Panc1 (cell line): ENCODE results near the gene MAGEA11. TPM values are rescaled to one million over a fixed set of nuclear protein-coding genes. Genes with fewer than 3 reads are reported as not detected.
"Not testable (repeated sequence)": the region's sequence is repeated elsewhere in the genome, so short reads cannot be mapped to it uniquely, and the experiment has no call there.

Experiments used
- ATAC-seq: fragments of 200-7000 bp; cut with Tn5 transposase; 2 replicates; pipeline ENCODE4 v1.9.1; 2020; ENCODE audit warnings: mild to moderate bottlenecking, moderate library complexity
- Bru-seq: library from RNA; stranded (reverse); fragments of 400-500 nt; gene quantifications from one replicate; lab custom pipeline; 2021; lab: Mats Ljungman, UMichigan
- BruChase-seq, 2 experiments: library from RNA; stranded (reverse); fragments of 400-500 nt; gene quantifications; one replicate each; lab custom pipeline; 2021; lab: Mats Ljungman, UMichigan
- BruUV-seq: library from RNA; stranded (reverse); fragments of 400-500 nt; replicated peaks from 2 replicates; lab custom pipeline; 2021; lab: Mats Ljungman, UMichigan
- CTCF ChIA-PET: fragments of 300-600 bp; sonication (Branson Sonifier 250); formaldehyde crosslinking; loops from one replicate; lab custom pipeline; 2022; ENCODE audit warnings: antibody characterized with exemption; lab: Charles Lee
- POLR2A ChIA-PET: fragments of 300-600 bp; sonication (Branson Sonifier 250); formaldehyde crosslinking; loops from one replicate; lab custom pipeline; 2022; ENCODE audit warnings: antibody characterized with exemption; lab: Charles Lee
- DNase-seq: peaks from one replicate; pipeline ENCODE4 v3.0.0-alpha.2; 2010; ENCODE audit warnings: low read depth, low spot score
- H3K27ac ChIP-seq: 2 replicates; pipeline ENCODE4 v1.5.1; 2011; ENCODE audit warnings: mild to moderate bottlenecking, low read length, inconsistent platforms
- H3K27me3 ChIP-seq: fragments of 200-500 bp; sonication (Bioruptor generic); 2 replicates; pipeline ENCODE4 v1.6.0; 2014; ENCODE audit warnings: low read length, inconsistent platforms; ENCODE audit not compliant: control insufficient read depth, insufficient read depth
- H3K36me3 ChIP-seq: fragments of 200-500 bp; sonication (Bioruptor generic); 2 replicates; pipeline ENCODE4 v1.5.1; 2014; ENCODE audit warnings: inconsistent platforms, mild to moderate bottlenecking, low read length, moderate library complexity; ENCODE audit not compliant: control insufficient read depth, insufficient read depth
- H3K4me1 ChIP-seq: 2 replicates; pipeline ENCODE4 v1.5.1; 2011; ENCODE audit warnings: inconsistent platforms, mild to moderate bottlenecking, low read length, moderate library complexity; ENCODE audit not compliant: control insufficient read depth, insufficient read depth
- H3K4me3 ChIP-seq, 2 experiments: 2 replicates each; pipeline ENCODE4 v1.5.1; 2011 to 2012; ENCODE audit warnings: low read depth in 2 of 2, low read length in 2 of 2, mild to moderate bottlenecking in 2 of 2, inconsistent platforms in 1 of 2, moderate library complexity in 1 of 2
- H3K9me3 ChIP-seq: fragments of 200-500 bp; sonication (Bioruptor generic); 2 replicates; pipeline ENCODE4 v1.5.1; 2014; ENCODE audit warnings: low read depth, mild to moderate bottlenecking, inconsistent platforms, low read length, moderate library complexity; ENCODE audit not compliant: control insufficient read depth, insufficient read depth
- POLR2AphosphoS5 ChIP-seq: IDR thresholded peaks from 2 replicates; pipeline ENCODE4 v1.6.1; 2012; ENCODE audit warnings: mild to moderate bottlenecking, low read depth, low read length, moderate library complexity
- SIN3A ChIP-seq: IDR thresholded peaks from 2 replicates; pipeline ENCODE4 v1.6.1; 2012; ENCODE audit warnings: low read depth, mild to moderate bottlenecking, low read length, moderate library complexity, borderline replicate concordance; ENCODE audit not compliant: insufficient read depth
- TCF7L2 ChIP-seq: IDR thresholded peaks from 2 replicates; pipeline ENCODE4 v1.6.1; 2011; ENCODE audit warnings: mild to moderate bottlenecking, low read depth, low read length, inconsistent platforms
- in situ Hi-C: cut with HindIII; loops from 2 replicates; pipeline ENCODE4 v1.10.0; 2016; ENCODE audit warnings: low sequenced_read_pairs, low pct_unique_long_range_greater_than_20kb
- intact Hi-C: fragments of 100-400 bp; cut with micrococcal nuclease; formaldehyde crosslinking; loops from one replicate; pipeline ENCODE4 v1.10.0; 2022; ENCODE audit not compliant: unreplicated experiment
- long read RNA-seq: library from polyadenylated mRNA; unstranded; transcript quantifications from one replicate; pipeline ENCODE4 v2.0.0, GENCODE V29; 2021; ENCODE audit not compliant: unreplicated experiment
- polyA plus RNA-seq: library from polyadenylated mRNA; unstranded; fragments of >200 nt; gene quantifications from one replicate; pipeline ENCODE4 v1.2.1, GENCODE V29; 2012; ENCODE audit warnings: missing spikeins; ENCODE audit not compliant: insufficient read length
- total RNA-seq: library from RNA; stranded (reverse); gene quantifications from one replicate; pipeline ENCODE4 v1.2.1, GENCODE V29; 2021; ENCODE audit not compliant: unreplicated experiment
- TF ChIP-seq, protein P1 (sequence below), 2 experiments: IDR thresholded peaks; 2 replicates each; pipeline ENCODE4 v1.6.1; 2011 to 2012; ENCODE audit warnings: low read depth in 2 of 2, control low read depth in 1 of 2, low read length in 1 of 2, mild to moderate bottlenecking in 1 of 2, moderate library complexity in 1 of 2; ENCODE audit not compliant: insufficient read depth in 1 of 2
- TF ChIP-seq, protein P2 (sequence below): fragments of 450-650 bp; IDR thresholded peaks from 2 replicates; pipeline ENCODE4 v1.5.1; 2017; ENCODE audit warnings: mild to moderate bottlenecking

MAGEA11 gene, protein sequence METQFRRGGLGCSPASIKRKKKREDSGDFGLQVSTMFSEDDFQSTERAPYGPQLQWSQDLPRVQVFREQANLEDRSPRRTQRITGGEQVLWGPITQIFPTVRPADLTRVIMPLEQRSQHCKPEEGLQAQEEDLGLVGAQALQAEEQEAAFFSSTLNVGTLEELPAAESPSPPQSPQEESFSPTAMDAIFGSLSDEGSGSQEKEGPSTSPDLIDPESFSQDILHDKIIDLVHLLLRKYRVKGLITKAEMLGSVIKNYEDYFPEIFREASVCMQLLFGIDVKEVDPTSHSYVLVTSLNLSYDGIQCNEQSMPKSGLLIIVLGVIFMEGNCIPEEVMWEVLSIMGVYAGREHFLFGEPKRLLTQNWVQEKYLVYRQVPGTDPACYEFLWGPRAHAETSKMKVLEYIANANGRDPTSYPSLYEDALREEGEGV
- total RNA-seq, result not detected
- polyA plus RNA-seq, result not detected
- Bru-seq, nascent RNA, result not detected
- BruChase-seq, experiment 1, labeled RNA remaining after a 2-hour chase, result percentile 3 among the genes with signal in this experiment
- percentile 7 among the genes with signal in this experiment for BruChase-seq, experiment 2, labeled RNA remaining after a 6-hour chase
- long read RNA-seq, result 0 reads

DNA sequence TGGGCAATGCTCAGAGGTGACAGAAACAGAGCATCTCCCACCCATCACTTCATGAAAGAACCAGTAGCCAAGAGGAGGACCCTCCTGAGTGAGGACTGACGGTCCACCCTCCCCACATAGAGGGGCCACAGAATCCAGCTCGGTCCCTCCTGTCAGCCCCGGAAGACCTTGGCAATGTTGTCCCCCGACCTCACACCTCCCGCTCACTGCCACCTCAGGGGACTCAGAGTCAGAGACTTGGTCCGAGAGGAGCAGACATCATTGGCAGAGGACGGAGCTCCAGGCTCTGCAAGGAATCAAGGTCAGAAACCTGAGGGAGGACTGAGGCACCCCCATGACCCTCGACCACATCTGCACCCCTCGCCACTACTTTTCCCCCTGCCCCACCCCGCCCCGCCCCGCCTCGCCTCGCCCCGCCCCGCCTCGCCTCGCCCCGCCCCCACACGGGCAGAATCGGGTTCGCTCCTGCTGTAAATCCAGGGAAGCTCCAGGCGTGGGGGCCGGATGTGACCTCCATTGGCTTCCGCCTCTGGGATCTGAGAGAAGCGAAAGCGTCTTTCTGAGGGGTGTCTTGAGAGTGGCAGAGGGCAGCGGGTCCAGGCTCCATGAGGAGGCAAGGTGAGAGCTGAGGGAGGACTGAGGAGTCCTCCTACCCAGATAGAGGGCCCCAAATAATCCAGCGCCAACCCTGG, at the start of gene MAGEA11:
Gene MAGEA11, plus strand, starts transcription at position 516 of the 692 bp plus-strand sequence. CDS start 1,100 bp downstream, outside the sequence.
- TF ChIP-seq TCF7L2 (no peak), POLR2AphosphoS5 (no peak), SIN3A (no peak)
- TF ChIP-seq, protein P1, sequence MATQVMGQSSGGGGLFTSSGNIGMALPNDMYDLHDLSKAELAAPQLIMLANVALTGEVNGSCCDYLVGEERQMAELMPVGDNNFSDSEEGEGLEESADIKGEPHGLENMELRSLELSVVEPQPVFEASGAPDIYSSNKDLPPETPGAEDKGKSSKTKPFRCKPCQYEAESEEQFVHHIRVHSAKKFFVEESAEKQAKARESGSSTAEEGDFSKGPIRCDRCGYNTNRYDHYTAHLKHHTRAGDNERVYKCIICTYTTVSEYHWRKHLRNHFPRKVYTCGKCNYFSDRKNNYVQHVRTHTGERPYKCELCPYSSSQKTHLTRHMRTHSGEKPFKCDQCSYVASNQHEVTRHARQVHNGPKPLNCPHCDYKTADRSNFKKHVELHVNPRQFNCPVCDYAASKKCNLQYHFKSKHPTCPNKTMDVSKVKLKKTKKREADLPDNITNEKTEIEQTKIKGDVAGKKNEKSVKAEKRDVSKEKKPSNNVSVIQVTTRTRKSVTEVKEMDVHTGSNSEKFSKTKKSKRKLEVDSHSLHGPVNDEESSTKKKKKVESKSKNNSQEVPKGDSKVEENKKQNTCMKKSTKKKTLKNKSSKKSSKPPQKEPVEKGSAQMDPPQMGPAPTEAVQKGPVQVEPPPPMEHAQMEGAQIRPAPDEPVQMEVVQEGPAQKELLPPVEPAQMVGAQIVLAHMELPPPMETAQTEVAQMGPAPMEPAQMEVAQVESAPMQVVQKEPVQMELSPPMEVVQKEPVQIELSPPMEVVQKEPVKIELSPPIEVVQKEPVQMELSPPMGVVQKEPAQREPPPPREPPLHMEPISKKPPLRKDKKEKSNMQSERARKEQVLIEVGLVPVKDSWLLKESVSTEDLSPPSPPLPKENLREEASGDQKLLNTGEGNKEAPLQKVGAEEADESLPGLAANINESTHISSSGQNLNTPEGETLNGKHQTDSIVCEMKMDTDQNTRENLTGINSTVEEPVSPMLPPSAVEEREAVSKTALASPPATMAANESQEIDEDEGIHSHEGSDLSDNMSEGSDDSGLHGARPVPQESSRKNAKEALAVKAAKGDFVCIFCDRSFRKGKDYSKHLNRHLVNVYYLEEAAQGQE (IDR thresholded peaks at IDR 0.05; ENCODE audit: insufficient read depth in 1 of 2, low read depth in 2 of 2, low read length in 1 of 2), result no peak
- TF ChIP-seq, protein P2, sequence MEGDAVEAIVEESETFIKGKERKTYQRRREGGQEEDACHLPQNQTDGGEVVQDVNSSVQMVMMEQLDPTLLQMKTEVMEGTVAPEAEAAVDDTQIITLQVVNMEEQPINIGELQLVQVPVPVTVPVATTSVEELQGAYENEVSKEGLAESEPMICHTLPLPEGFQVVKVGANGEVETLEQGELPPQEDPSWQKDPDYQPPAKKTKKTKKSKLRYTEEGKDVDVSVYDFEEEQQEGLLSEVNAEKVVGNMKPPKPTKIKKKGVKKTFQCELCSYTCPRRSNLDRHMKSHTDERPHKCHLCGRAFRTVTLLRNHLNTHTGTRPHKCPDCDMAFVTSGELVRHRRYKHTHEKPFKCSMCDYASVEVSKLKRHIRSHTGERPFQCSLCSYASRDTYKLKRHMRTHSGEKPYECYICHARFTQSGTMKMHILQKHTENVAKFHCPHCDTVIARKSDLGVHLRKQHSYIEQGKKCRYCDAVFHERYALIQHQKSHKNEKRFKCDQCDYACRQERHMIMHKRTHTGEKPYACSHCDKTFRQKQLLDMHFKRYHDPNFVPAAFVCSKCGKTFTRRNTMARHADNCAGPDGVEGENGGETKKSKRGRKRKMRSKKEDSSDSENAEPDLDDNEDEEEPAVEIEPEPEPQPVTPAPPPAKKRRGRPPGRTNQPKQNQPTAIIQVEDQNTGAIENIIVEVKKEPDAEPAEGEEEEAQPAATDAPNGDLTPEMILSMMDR, result no peak
- H3K9me3 ChIP-seq, result no peaks in the 10 kb centered on the region
- CTCF ChIA-PET, result no interaction called here
- no peak within 1 kb of the TSS for H3K27ac ChIP-seq
- H3K27me3 ChIP-seq, result 0 out of 2 replicates have a peak, but pooled peaks cover 2% of the 10 kb centered on the region
- ATAC-seq (no peak), DNase-seq (no peak)
- H3K4me3 ChIP-seq, result no peak within 1 kb of the TSS
- no peaks in the 10 kb centered on the region for H3K4me1 ChIP-seq
- no TSS peak for BruUV-seq
- POLR2A ChIA-PET, result no interaction called here
- no peaks in the 10 kb centered on the region for H3K36me3 ChIP-seq
- intact Hi-C loops (no loop called here), in situ Hi-C loops (no loop called here)

DNA sequence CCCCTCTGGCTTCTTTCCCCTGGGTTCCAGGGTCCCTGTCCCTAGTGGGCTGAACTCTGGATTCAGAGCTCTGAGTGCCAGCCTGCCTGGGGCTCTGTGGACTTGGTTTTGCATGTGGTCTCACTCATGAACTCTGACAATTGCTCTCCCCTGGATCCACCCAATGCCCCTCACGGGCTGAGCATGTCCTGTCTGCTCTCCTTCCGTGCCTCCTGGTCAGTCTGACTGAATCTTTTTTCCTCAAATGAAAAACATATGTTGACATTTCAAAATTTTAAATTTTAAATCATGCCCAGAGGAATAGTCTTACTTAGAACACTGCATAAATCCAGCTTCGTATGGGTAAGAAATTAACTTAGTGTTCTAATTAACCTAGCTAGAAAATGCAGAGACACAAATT, 36.8 kb upstream of the MAGEA11 start:
- H3K27ac ChIP-seq, H3K4me1 ChIP-seq, in situ Hi-C loops, POLR2A ChIA-PET, BruUV-seq, H3K9me3 ChIP-seq, H3K4me3 ChIP-seq, H3K27me3 ChIP-seq, ATAC-seq, CTCF ChIA-PET, DNase-seq, intact Hi-C loops, H3K36me3 ChIP-seq: not testable (repeated sequence)

DNA sequence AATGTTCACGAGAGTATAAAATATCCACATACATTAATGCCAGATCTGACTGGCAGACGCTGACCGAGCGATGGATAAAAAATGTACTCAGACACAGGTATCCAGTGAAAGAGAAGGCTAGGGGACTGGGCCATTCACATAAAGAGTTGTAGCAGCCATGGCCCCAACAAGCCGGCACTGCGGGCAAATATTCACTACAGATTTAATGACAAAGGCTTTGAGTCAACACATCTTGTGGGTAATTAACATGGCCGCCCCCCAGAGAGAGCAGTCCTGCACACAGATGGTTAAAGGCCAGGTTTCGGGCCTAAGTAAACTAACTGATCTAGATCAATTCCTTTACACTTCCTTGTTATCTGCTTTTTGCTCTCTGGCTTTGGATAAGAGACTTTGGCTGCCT, 36.3 kb upstream of the MAGEA11 start:
- H3K9me3 ChIP-seq, H3K4me3 ChIP-seq, H3K36me3 ChIP-seq, POLR2A ChIA-PET, H3K27ac ChIP-seq, DNase-seq, BruUV-seq, H3K27me3 ChIP-seq, ATAC-seq, intact Hi-C loops, H3K4me1 ChIP-seq, in situ Hi-C loops, CTCF ChIA-PET: not testable (repeated sequence)

DNA sequence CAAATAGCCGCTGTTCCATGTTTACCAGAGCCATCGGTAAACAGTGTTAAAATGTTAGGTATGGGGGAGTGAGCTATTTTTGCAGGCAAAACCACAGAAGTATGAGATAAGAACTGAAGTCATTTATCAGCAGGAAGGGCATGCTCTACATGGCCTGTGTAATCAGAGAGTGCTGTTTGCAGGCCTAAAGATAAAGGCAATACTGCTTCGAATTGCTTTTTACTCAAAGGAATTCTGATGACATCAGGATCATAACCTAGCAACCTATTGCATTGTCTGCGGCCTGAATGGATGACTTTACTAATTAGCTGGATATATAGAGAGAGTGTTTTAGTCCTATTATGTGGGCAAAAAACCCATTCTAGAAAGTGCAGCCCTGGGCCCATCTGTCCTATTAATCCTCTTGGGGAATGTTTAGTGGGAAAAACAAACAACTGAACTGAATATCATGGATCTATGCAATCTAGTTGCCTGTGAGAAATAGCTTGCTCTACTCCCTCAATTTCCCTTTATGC, 32.6 kb upstream of the MAGEA11 start:
- H3K4me1 ChIP-seq, H3K4me3 ChIP-seq, H3K27me3 ChIP-seq, H3K36me3 ChIP-seq, DNase-seq, H3K9me3 ChIP-seq, POLR2A ChIA-PET, in situ Hi-C loops, H3K27ac ChIP-seq, intact Hi-C loops, BruUV-seq, ATAC-seq, CTCF ChIA-PET: not testable (repeated sequence)
